ENCODE results near the gene CUBN.
"Not testable (repeated sequence)": the region's sequence is repeated elsewhere in the genome, so short reads cannot be mapped to it uniquely, and the experiment has no call there.

CUBN gene

GRCh38 chr10:17031637-17032635 is 97.7 kb downstream of the CUBN start:
- DNase-seq: no peak

DNA sequence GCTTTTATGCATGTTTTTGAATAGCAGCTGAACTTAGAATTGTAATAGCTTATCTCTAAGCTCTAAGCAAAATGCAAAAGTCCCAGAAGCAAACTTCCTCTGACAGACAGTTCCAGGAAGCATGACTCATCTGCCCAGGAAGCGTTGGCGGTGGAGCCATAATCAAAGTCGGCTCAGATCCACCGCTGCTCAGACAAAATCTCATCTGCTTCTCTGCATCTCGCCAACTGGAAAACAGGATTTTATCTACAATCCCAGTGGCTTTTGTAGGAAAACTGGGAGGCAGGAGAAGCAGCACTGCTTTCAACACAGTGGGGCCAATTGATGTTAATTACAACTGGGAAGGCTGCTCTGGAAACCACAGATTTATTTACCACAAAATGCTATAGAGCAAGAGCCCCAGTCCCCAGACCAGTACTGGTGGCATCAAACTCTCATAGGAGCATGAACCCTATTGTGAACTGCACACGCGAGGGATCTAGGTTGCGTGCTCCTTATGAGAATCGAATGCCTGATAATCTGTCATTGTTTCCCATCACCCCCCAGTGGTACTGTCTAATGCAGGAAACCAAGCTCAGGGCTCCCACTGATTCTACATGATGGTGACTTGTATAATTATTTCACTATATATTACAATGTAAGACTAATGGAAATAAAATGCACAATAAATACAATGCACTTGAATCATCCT is 99.9 kb downstream of the CUBN start:
- no peak for DNase-seq

DNA sequence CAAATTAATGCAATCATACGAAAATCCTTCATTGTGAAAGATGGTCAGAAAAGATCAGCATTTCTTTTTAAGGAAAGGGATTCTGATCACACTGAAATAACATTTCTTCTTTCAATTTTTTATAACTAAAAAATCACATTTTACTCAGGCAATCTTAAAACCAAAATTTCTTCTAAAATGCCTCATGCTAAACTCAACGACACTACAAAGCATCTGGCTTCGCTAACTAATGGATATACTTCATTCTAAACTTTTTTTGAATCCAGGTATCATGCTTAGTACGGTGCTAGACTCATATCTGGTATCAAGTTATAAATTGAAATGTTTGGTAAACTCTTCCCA is 100.4 kb downstream of the CUBN start:
- no peak for DNase-seq

GRCh38 chr10:17028798-17029197 is 100.8 kb downstream of the CUBN start:
- no peak for DNase-seq

GRCh38 chr10:17026686-17027485 is 102.7 kb downstream of the CUBN start:
- no peak for DNase-seq

- no peak for DNase-seq
Measured at GRCh38 chr10:17025444-17026295, 103.9 kb downstream of the CUBN start.

DNA sequence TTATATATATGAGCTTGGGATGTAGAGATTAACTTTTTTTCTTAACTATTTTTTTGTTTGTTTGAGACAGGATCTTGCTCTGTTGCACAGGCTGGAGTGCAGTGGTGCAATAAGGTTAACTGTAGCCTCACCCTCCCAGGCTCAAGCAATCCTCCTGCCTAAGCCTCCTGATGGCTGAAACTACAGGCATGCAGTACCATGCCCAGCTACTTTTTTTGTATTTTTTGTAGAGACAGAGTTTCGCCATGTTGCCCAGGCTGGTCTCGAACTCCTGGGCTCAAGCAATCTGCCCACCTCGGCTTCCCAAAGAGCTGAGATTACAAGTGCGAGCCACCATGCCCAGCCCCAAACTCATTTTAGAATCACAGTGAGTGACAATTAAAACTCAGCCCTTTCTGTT is 105.2 kb downstream of the CUBN start:
- DNase-seq: no peak

DNA sequence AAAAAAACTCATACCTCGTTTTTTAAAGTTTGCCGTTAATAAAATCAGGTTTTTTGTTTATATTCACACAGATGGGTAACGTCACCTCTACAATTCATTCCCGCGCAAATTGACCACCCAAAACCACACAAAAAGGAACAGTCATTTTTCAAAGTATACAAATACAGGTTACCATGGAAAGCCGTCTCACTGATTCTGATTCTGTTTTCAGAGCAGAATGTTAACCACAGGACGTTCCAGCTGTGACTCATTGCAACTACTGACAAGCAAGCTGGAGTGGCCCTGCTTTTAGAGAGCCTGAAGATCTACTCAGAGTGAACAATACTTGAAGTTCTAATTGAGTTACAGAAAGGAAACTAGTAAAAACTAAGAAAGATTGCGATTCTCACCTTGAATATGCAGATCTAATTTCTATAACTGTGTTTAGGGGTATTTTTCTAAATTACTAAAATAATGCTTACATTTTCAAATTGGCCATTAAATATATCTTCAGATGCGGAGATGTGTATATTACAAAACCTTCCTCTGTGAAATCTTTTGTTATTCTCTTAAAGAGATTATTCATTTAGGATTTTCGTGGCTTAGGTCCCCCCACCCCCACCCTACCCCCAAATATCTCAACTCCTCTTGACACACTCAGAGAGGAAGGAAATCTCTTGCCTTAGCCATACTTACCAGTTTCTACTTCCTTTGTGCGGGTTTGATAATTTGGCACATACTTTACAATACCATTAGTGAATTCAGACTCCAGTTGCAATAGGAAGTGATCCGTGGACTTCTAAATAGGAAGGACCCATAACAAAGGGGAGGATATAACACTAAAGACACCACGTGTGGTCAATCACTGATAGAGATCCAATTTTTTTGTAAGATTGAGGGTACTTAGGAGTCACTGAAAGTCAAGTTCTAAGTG is 106.0 kb downstream of the CUBN start:
- DNase-seq: no peak

GRCh38 chr10:17022896-17023295 is 106.7 kb downstream of the CUBN start:
- no peak for DNase-seq

DNA sequence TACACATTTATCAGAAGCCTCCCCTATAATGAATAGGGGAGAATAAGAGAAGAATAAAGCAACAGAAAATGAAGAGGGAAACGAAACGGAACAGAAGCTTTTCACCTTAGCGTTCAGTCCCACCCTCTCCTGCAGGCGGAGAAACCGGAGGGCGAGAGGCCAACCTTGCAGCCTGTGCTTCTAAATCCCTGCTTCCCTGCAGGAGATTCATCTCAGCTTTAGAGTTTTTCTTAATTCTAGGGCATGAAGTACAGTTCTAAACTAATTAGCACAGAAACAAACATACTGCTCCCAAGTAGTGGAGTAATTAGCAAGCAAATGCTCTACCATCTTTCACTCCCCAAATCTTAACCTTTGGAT is 107.2 kb downstream of the CUBN start:
- DNase-seq: no peak

GRCh38 chr10:17021656-17022465 is 107.8 kb downstream of the CUBN start:
- DNase-seq: no peak

GRCh38 chr10:17019696-17020095 is 109.9 kb downstream of the CUBN start:
- DNase-seq: no peak

DNA sequence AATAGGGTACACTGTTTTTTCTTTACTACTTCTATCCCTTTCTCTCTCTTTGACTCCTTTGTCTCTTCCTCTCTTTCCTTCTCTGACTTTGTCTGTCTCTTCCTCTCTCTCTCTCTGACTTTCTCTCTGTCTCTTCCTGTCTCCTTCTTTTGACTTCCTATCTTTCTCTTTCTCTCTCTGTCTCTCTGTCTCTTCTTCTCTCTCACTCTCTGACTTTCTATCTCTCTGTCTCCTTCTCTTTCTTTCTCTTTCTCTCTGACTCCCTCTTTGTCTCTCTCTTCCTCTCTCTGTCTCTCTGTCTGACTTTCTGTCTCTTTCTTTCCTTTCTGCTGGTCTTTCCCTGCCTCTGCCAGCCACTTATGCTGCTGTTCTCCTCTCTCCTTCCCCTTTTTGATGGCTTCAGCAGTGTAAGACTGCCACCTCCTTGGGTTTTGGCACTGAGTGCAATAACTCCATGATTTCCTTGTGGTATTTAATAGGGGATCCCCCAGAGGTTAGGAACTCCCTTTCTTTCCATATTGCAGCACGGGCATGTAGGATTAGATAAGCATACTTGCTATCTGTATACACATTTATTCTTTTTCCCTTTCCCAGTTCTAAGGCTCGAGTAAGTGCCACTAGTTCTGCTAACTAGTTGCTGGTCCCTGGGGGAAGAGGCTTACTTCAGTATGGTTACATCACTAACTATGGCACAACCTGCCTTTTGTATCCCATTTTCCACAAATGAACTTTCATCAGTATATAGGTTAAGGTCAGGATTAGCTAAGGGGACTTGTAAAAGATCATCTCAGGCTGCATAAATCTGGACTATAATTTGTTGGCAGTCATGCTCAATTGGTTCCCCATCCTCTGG is 116.3 kb downstream of the CUBN start:
- DNase-seq: not testable (repeated sequence)

GRCh38 chr10:17012731-17013130 is 116.9 kb downstream of the CUBN start:
- DNase-seq: not testable (repeated sequence)

GRCh38 chr10:17010363-17011145 is 119.1 kb downstream of the CUBN start:
- no peak for DNase-seq

GRCh38 chr10:17009212-17009700 is 120.4 kb downstream of the CUBN start:
- no peak for DNase-seq

GRCh38 chr10:17007418-17007770 is 122.2 kb downstream of the CUBN start:
- no peak for DNase-seq

Data from activated gamma-delta T cell (primary cell).